GM20431 (cell line): ENCODE data around the gene GLT6D1.

Source experiments
- in situ Hi-C: fragments of 300-500 bp; cut with MseI, MboI; formaldehyde crosslinking; loops from one replicate; pipeline ENCODE4 v1.15.0; 2020; ENCODE audit warnings: low sequenced_read_pairs; ENCODE audit not compliant: unreplicated experiment

The GLT6D1 gene

GRCh38 chr9:135589596-135590485, 49.5 kb downstream of the GLT6D1 start:
- in situ Hi-C loops = no loop called here

GRCh38 chr9:135588886-135589595, 50.3 kb downstream of the GLT6D1 start:
- in situ Hi-C loops = no loop called here

- in situ Hi-C loops = no loop called here
These were observed 51.0 kb downstream of the GLT6D1 start for GRCh38 chr9:135588371-135588770.

- in situ Hi-C loops = no loop called here
These were observed 51.7 kb downstream of the GLT6D1 start for GRCh38 chr9:135587658-135588057.

- in situ Hi-C loops = no loop called here
These were observed 52.7 kb downstream of the GLT6D1 start for GRCh38 chr9:135586601-135587109.

- in situ Hi-C loops = no loop called here
These were observed 54.4 kb downstream of the GLT6D1 start for GRCh38 chr9:135584934-135585333.

GRCh38 chr9:135584371-135584770, 55.0 kb downstream of the GLT6D1 start:
- in situ Hi-C loops = no loop called here

- in situ Hi-C loops = no loop called here
These were observed 55.7 kb downstream of the GLT6D1 start for GRCh38 chr9:135583688-135584011.

- in situ Hi-C loops = no loop called here
These were observed 56.2 kb downstream of the GLT6D1 start for GRCh38 chr9:135582966-135583687.

- in situ Hi-C loops = no loop called here
These were observed 56.8 kb downstream of the GLT6D1 start for GRCh38 chr9:135582541-135582940.

GRCh38 chr9:135581636-135582426, 57.5 kb downstream of the GLT6D1 start:
- in situ Hi-C loops = no loop called here

- in situ Hi-C loops = no loop called here
These were observed 58.5 kb downstream of the GLT6D1 start for GRCh38 chr9:135580664-135581380.

GRCh38 chr9:135579889-135580660, 59.3 kb downstream of the GLT6D1 start:
- in situ Hi-C loops = no loop called here

GRCh38 chr9:135579356-135579755, 60.0 kb downstream of the GLT6D1 start:
- in situ Hi-C loops = no loop called here

- in situ Hi-C loops = no loop called here
These were observed 62.1 kb downstream of the GLT6D1 start for GRCh38 chr9:135577256-135577655.

- in situ Hi-C loops = no loop called here
These were observed 63.2 kb downstream of the GLT6D1 start for GRCh38 chr9:135575995-135576631.

- in situ Hi-C loops = no loop called here
These were observed 64.4 kb downstream of the GLT6D1 start for GRCh38 chr9:135574943-135575342.

- in situ Hi-C loops = no loop called here
These were observed 65.0 kb downstream of the GLT6D1 start for GRCh38 chr9:135574331-135574730.
